Activated T-cell treated with anti-CD3 and anti-CD28 coated beads, Interleukin-2, amount 50 U/mL, for 1 hour (primary cell): ENCODE results near the gene COMMD3.
A peak's percentile ranks its signal among the peaks of the same experiment; 100 is the strongest.

Experiments
- DNase-seq: peaks from one replicate; pipeline ENCODE4 v3.0.0-alpha.2; 2020

COMMD3 gene

DNA sequence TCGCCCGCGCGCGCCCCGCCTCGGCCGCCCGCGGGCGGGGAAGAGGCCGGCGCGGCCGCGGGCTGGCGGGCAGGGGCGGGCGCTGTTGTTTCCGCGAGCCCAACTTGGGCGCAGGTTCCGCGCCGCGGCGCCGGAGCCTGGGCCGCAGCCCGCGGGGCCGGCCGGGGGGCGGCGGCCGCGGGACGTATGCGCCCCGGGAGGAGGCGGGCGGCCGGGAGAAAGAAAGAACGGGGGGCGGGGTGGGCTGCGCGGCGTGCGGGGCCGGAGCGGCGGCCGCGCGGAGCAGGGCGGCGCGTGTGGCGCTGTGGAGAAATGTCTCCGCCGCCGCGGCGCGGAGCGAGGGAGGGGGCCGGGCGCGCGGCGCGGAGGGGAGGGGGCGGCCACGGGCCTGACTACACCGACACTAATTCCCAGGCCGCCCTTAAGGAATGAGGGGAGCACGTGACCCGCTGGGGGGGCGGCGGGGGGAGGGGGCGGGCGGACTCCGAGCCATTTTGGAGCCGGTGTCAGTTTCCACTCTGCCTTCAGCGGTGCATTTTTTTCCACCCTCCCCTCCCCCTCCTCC, 4.5 kb downstream of the COMMD3 start, which contains the start of gene BMI1:
Gene BMI1 (plus strand): TSS at position 509 of the 565 bp plus-strand sequence. CDS start 5,351 bp downstream, outside the sequence.
- peak; percentile 73 for DNase-seq

DNA sequence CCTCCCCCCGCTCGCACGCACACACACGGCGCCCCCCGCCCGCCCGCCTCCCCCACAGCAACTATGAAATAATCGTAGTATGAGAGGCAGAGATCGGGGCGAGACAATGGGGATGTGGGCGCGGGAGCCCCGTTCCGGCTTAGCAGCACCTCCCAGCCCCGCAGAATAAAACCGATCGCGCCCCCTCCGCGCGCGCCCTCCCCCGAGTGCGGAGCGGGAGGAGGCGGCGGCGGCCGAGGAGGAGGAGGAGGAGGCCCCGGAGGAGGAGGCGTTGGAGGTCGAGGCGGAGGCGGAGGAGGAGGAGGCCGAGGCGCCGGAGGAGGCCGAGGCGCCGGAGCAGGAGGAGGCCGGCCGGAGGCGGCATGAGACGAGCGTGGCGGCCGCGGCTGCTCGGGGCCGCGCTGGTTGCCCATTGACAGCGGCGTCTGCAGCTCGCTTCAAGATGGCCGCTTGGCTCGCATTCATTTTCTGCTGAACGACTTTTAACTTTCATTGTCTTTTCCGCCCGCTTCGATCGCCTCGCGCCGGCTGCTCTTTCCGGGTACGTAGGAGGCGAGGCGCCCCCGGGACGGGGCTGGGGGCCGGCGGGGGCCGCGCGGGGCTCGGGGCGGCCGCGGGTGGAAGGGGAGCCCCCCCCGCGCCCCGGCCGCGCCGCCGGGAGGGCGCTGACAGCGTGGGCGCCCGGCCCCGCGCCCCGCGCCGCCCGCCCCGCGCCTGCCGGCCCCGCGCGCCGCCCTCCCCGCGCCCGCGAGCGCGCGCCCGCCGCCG, 5.2 kb downstream of the COMMD3 start:
- DNase-seq, result peak; percentile 77

DNA sequence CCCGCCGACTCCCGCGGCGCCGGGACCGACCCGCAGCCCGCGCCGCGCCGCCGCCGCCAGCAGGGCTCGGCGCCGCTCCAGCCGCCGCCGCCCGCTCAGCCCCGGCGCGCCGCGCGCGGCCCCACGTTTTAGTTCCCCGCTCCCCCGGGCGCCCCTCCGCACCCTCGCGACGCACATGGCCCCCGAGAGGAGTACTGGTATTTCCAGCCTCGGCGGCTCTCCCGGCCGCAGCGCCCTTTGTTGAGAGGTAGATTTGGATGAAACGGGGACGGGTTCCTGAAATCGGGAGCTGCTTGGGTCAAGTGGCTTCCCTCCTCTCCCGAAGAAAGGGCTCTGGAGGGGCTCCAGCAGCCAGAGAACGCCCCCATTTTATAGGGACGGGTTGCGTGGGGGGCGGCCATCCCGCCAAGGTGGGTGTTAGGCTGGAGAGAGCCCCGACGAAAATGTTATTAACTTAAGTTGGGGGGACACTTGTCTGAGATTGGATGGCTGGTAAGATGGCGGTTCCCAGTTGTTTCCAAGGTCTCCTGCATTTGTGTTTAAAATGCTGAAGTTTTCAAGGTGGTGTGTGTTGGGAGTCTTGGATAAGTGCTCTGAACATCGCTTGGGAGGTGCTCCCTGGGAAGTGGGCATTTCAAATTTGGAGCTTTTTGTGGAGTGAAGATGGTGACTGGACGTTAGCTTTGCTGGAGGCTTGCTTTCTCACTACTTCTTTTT, 5.9 kb downstream of the COMMD3 start:
- peak; percentile 54 for DNase-seq

DNA sequence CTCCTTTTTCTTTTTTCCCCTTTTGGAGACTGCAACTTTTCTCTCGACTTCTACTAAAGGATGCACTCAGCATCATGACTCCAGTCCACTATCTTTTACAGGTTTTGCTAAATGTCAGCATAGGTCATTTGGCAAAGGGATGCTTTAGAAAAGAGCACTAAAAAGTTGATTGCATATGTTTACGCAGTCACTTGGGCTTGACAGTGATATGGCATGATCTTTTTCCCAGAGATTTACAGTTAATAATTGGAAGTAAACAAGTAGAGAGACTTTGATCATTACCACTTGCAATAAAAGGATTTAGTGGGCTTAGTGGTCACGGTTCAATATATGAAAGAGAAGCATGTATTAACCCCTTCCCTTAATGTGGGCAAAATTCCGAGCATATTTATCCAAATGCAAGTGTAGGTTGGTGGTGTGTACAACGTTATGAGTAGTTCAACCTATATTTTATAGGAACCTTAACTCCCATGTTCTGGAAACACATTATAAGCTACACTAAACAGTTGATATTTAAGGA, 6.5 kb downstream of the COMMD3 start:
- DNase-seq, result no peak

DNA sequence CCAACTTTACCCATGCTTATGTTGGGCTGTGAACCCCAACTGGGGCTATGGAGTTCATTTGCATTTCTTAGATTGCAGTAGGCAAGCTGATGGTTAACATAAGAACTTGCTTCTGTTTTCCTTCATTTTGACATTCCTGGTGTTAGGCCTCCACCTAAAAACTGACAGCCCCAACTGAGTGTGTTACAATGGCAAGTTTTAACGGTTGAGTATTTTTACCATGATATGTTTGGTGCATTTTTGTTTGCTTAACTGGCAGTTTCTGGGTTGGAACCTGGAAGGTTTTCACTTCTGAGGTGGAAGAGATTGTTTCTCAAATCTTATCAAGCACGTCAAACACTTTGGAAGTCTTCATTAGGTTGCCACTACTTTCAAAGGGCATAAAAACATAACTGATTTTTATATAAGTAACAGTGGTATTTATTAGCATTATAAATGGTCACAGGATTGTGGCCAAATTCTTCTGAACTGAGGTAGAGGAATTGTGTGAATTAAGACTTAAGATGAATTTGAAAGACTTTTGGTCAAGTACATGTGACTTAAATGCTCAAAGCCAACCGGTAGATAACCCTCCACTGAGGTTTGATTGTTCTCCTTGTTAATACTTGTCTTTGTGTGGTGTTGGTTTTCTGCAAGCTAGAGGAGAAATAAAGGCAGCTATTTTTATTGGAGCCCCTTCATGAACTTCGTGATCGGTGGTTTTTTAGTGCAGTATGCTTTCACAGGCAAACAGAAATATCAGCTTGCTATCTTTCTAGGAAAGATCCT, 7.5 kb downstream of the COMMD3 start:
- no peak for DNase-seq

DNA sequence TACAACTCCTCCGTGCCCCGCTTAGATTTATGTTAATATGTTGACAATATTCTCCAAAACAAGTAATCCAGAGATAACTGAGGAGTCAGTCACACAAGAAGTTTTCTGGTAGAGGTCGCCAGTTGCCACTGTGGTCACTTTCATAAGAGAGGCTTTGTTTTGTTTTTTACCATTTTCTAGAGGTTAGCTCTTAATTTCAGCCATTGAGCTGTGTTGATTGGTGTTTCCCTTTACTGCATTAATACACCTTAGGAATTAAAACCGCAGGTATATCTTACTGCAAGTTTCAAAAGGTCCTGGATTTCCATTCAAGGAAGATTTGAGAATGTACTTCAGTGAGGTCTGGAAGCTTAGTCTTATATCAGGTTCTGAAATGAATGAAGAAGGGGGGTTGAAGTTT, 8.2 kb downstream of the COMMD3 start:
- DNase-seq, result no peak

DNA sequence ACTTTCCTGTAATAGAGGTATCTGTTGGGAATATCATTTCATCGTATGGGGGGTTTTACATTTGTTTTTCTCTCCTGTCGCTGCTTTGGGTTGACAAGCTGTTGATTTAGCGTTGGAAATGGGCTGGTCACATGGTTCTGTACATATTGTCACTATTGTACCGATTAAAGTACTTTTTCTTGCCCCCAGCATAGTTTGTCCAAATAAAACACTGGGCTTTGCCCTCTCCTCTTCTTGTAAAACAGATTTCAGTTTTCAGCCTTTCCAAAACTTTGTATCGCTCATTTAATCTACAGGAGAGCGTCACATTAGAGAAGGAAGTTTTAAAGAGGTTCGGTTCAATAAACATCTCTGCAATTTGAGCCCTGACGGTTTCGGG, 8.7 kb downstream of the COMMD3 start:
- no peak for DNase-seq

DNA sequence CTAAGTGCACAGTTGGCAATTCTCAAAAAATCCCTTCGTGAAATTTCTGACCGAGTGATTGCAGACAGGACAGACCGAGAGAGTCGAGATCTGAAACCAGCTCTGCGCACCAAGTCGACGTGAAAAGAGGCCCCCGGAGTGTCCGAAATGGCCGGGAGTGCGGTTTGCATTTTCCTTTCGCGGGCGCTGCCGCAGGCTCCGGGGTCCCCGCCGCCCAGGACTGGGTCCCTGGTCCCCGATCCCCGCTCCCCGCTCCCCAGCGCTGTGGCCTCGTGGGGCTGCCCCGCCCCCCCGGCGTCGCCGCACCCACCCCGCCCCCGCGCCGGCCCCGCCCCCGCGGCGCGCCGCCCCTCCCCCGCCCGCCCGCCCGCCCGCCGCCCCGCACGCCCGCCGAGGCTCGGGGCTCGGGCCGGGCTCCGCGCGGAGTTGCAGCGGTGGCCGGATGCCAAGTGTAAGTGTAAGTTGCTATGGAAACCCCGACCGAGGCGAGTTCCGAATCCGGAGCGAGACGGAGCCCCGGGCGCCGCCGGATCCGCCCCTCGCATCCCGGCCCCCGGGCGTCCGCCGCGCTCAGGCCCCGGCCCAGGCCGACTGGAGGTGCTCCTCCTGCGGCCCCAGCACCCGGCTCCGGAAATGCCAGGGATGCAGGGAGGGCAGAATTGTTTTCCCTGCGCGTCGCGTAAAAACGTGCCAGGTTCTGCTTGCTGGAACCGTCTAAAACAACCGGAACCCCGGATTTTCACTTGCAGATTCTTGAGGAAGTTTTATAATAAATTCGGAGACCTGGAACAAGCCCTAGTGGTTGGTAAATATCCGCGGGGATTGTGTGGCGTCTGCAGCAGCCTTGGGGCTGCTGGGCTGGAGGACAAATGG, 9.3 kb downstream of the COMMD3 start:
- DNase-seq, result peak; percentile 77

DNA sequence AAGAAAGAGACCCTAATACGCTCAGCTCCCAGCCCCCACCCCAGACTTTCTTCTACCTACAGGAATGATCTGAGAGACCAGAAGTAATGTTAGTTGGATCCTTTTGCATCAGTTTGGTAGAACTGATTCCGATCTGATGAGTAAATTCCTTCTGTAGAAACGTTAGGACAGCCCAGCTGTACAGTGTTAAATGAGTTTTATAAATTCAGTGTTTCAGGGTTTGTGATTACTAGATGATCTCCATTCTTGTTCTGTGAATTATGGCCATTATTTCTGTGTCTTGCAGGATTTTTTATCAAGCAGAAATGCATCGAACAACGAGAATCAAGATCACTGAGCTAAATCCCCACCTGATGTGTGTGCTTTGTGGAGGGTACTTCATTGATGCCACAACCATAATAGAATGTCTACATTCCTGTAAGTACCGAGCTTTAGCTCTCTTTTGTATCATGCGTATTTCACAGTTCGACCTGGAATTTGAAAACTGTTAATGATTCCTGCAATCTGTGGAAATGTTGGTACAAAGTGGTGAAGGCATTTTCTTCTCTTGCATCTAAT, 10.0 kb downstream of the COMMD3 start:
- no peak for DNase-seq

DNA sequence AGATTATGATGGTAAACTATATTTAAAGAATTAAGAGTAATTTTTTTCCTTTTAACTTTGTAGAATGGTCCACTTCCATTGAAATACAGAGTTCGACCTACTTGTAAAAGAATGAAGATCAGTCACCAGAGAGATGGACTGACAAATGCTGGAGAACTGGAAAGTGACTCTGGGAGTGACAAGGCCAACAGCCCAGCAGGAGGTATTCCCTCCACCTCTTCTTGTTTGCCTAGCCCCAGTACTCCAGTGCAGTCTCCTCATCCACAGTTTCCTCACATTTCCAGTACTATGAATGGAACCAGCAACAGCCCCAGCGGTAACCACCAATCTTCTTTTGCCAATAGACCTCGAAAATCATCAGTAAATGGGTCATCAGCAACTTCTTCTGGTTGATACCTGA, 13.0 kb downstream of the COMMD3 start:
- no peak for DNase-seq

DNA sequence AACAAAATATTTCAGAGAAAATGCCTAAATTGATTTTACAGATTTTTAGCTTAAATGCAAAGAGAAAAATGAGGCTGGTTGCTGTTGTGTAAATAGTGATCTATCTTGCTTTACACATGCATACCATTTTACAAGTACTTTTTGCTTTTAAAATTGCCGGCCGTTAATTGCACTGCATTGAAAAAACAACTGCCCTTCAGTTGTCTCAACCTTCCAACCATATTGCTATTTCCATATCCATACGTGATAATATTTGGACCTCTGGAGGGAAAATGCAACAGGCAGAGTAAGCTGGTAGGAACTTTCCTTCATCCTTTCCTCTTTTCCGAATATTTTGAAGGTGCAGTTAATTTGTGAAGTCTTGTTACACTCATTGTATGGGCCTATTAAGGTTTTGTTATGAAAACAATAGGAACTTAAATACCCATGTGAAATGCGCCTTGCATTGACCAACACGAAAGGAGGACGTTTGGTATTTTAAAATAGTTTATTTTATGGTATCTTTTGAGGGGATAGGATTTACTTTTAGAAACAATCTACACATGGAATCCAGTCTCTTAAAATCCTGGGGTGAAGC, 16.0 kb downstream of the COMMD3 start:
- no peak for DNase-seq

DNA sequence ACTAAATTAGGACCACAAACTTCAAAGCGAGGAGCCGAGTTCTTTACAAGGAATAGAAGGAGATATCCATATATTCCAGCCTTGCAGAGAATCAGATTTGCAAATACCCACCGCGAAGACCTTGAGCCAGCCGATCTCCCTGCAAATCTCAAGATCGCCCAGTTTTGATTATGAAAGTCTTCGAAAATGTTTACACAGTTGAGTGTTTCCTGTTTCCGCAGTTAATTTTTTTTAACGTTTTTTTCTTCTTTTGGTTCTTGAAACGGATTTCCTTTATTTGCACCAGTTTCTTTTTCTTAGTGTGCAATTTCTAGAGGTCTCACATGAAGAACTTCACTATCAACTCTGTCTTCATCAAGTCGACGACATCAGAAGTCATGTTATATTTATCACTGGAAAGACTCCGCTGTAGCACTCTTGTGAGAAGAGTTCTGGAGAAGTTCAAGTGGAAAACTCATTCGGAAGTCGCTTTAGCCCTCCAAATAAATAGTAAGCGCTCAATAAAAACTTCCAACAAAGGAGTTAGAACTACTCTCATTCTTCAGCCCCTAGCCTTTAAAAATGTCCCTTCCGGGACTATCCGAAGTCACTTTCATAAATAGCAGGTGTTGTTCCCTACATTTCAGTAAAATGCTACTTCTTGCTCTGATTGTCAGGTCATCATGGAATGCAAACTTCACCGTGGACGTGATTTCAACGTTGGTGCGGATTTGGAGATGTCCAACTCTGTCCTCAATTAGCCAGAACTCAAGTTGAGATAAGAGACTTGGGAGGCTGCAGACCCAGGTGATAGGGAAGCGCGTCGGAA, 17.2 kb downstream of the COMMD3 start:
- DNase-seq, result peak; percentile 27

DNA sequence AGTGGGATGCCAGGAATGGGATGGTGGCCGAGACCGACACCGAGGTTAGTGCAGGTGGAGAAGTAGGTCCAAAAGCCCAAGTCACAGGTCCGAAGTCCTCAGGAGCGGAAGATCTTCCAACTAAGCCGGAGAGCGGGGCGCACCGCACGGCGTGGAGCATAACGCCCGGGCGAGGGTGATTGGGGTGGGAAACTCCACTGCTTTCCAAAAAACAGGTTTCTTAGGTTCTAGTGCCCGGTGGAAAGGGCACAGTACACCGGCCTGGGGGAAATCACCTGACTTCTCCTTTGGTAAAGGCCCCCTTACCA, 17.7 kb downstream of the COMMD3 start:
- no peak for DNase-seq

DNA sequence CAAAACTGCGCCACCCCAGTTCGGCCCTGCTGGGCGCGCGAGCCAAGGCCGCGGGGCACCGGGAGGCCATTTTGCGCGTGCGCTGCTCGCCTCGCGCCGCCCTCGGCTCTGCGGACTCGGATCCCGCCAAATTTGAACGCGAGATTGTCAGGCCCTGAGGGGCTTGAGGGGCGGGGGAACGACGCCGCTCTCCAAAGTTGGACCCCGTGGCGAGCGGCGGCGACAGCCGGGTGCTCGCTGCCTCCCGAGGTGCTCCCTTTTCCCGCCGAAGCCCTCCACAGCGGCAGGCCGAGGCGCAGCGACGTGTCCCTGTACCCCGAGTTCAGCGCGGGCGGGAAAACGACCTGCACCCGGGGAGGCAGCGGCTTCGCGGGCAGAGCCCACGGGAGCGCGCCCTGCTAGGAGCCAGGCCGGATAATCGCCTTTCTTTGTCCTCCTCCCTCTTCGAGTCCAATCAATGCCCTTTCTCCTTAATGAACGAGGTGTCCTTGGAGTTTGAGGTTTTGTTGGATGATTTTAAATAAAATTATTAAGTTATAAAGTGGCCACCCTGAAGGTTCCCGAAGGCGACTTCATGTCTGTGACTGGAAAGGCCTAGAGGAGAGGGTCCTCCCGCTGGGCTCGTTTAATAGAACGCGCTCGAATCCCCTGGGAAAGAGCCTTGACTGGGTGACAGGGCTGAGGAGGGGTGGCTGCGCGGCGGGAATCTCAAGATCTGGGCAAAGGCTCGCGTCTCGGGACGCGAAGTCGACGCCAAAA, 18.4 kb downstream of the COMMD3 start:
- peak; percentile 33 for DNase-seq

DNA sequence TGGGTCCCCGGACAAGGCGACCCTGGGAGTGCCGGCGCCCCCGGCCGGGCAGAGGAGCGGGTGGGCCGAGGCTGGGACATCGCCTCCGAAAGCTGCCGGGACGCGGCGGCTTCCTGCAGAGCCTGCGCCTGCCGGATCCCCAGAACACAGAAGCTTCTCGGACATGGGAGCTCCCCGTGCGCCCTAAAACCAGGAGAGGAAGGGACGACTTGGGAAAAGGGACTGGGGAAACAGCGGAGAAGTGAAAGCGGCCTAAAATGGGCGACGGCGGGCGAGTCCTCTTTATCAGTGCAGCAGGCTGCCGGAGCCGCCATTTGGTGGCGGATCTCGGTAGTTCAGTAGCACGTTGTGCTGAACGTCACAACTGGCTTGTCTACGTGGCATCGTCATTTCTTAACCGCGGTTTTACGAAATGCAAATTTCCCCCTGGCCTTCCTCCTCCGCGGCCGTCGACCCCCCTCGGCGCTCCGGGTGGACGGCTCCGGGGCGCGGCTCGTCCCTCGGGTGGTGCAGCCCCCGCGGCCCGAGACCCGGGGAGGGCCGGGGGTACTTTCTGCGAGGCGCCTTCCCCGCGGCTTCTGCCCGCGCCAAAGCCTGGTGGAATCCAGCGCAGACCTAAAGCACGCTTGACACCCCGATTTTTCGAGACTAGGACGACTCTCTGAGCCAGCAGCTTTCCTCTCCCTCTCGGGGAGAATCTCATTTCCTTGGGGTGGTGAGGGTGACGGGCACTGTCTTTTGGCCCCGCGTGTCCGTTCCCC, 19.2 kb downstream of the COMMD3 start:
- peak; percentile 75 for DNase-seq

DNA sequence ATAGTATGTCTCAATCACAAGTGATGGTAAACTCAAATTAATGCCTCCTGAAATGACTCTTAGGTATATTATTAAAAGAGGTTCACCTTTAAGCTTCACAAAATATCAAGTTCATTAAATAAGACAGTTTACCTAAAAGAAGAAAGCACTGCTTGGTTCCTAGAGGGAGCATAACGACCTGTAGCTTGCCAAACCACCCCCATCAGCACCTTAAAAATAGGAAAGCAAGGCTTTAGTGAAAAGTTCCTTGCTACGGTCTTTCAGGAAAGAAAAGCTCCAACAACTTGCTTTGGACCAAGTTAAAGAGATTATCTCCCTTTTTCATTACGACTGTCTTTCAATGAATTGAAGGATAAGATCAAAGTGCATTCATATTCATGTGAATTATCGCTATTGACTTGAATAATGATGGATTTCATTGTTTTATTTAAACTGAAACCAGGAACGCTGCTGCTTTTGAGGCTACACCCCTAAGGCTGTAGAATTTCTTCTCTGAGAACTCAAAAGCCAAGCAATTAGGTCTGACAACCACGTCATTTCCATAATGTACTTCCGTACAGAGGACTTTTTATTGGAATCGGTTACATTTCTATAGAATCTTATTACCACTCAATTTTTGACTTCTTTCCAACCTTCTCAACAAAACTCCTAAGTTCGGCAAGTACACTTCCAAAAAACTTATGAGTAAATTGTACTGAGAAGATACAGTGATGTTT, 22.2 kb downstream of the COMMD3 start:
- DNase-seq, result no peak

DNA sequence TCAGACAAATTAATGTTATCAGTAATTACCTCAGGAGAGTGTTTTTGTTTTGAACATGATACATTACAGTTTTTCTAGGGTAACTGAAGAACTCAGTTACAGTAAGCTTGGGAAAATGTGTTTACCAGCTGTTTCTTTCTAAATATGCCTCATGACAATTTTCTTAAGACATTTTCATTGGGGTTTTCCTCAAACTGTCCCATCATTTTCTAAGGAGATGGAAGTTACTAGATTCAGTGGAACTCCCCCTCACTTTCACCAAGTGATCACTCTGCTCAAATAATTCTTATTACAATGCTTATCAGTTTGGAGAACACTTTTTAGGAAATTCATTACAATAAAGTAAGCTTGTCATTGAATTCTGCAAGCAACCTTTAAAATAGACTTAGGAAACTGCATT, 22.7 kb downstream of the COMMD3 start:
- no peak for DNase-seq

DNA sequence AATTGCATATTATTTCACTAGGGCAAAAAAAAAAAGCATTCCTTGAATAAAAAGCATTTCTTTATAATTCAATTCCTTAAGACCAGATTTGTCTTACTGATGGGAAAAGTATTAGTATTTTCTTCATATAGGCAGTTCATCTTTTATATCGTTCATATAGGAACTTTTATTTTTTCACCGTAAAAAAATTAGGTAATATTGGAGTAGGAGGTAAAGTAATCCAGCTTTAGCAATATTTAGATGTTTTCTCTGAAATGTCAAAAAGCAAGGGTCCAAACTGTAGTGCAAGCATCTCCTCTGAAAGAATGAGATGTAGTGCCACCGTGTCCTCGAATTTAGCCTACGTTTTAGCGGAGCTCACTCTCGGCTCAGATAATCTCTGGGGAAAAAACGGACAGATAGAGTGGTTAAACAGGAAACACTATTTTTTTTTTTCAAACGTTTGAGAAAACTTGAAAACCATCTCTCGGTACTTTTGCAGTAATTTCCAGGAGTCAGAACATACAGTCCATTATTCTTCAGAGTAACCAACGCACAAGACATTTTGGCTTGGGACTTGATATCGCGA, 23.7 kb downstream of the COMMD3 start:
- no peak for DNase-seq
